GM12878 (cell line): ENCODE results near the gene TRIM32.

Source experiments
- ESRRA ChIP-seq: IDR thresholded peaks from 2 replicates; pipeline ENCODE4 v1.6.1; 2012; ENCODE audit warnings: mild to moderate bottlenecking, low read length, improper control_type of control experiment
- JUNB ChIP-seq: IDR thresholded peaks from 2 replicates; pipeline ENCODE4 v1.6.1; 2016; ENCODE audit warnings: antibody characterized with exemption, mild to moderate bottlenecking
- LARP7 ChIP-seq: fragments of 450-650 bp; IDR thresholded peaks from 2 replicates; pipeline ENCODE4 v1.6.1; 2017; ENCODE audit warnings: mild to moderate bottlenecking
- NKRF ChIP-seq: fragments of 450-650 bp; conservative IDR thresholded peaks from 2 replicates; pipeline ENCODE4 v1.6.1; 2017; ENCODE audit warnings: mild to moderate bottlenecking, moderate library complexity
- POLR2A ChIP-seq: IDR thresholded peaks from 2 replicates; pipeline ENCODE4 v1.6.1; 2011; ENCODE audit warnings: low read depth, mild to moderate bottlenecking, low read length
- POU2F2 ChIP-seq: IDR thresholded peaks from 3 replicates; pipeline ENCODE4 v1.6.1; 2011; ENCODE audit warnings: low read depth, mild to moderate bottlenecking, low read length, borderline replicate concordance
- YY1 ChIP-seq: IDR thresholded peaks from 2 replicates; pipeline ENCODE4 v1.6.1; 2011; ENCODE audit warnings: low read depth, mild to moderate bottlenecking, low read length
- TF ChIP-seq, protein P1 (sequence below), 3 experiments: IDR thresholded peaks in 2 of 3; conservative IDR thresholded peaks in 1 of 3; 2 replicates each; pipeline ENCODE4 v1.5.1; 2011; ENCODE audit warnings: low read depth in 3 of 3, low read length in 3 of 3, mild to moderate bottlenecking in 3 of 3, control low read depth in 2 of 3, moderate library complexity in 2 of 3, inconsistent platforms in 1 of 3, mixed read lengths in 1 of 3; ENCODE audit not compliant: control insufficient read depth in 2 of 3, insufficient read depth in 1 of 3; ENCODE audit errors: extremely low read depth in 1 of 3

DNA sequence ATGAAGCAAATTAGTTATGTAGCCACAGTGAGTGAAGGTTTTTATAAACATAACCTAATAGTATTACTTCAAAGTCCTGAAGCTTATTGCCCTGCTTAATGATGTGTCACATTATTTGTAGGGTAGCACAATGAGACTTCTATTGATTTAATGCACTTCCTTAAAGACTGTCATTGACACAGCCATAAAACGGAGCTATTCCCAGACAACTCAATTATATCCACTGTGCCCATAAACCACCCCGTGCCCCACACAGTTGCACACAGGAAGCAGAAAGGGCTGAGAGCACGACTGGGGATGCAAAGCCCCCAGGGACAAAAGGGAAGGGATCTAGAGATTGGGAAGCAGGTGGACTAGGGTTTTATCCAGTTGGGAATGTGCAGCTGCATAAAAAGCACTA, 37.0 kb downstream of the TRIM32 start:
- TF ChIP-seq YY1, result no peak
- TF ChIP-seq POLR2A, result no peak
- TF ChIP-seq ESRRA, result no peak
- no peak for TF ChIP-seq POU2F2
- TF ChIP-seq NKRF, result no peak
- TF ChIP-seq LARP7, result no peak
- no peak for TF ChIP-seq JUNB
- TF ChIP-seq, protein P1, sequence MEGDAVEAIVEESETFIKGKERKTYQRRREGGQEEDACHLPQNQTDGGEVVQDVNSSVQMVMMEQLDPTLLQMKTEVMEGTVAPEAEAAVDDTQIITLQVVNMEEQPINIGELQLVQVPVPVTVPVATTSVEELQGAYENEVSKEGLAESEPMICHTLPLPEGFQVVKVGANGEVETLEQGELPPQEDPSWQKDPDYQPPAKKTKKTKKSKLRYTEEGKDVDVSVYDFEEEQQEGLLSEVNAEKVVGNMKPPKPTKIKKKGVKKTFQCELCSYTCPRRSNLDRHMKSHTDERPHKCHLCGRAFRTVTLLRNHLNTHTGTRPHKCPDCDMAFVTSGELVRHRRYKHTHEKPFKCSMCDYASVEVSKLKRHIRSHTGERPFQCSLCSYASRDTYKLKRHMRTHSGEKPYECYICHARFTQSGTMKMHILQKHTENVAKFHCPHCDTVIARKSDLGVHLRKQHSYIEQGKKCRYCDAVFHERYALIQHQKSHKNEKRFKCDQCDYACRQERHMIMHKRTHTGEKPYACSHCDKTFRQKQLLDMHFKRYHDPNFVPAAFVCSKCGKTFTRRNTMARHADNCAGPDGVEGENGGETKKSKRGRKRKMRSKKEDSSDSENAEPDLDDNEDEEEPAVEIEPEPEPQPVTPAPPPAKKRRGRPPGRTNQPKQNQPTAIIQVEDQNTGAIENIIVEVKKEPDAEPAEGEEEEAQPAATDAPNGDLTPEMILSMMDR (IDR thresholded peaks at IDR 0.05 in 2 of 3, conservative IDR thresholded peaks at IDR 0.05 in 1 of 3; ENCODE audit: control insufficient read depth in 2 of 3, extremely low read depth in 1 of 3, insufficient read depth in 1 of 3, low read depth in 3 of 3, low read length in 3 of 3), result no peak
